H1 (cell line): Measurements from ENCODE around the gene CARD18. TPM values are rescaled to one million over a fixed set of nuclear protein-coding genes. Genes with fewer than 3 reads are reported as not detected.

ENCODE experiments used
- CTCF ChIA-PET: fragments of 300-600 bp; sonication (Branson Sonifier 250); formaldehyde crosslinking; loops from one replicate; lab custom pipeline; 2021; ENCODE audit not compliant: partially characterized antibody; lab: Charles Lee
- POLR2A ChIA-PET: fragments of 300-600 bp; sonication (Branson Sonifier 250); formaldehyde crosslinking; loops from one replicate; lab custom pipeline; 2021; ENCODE audit warnings: inconsistent platforms; ENCODE audit not compliant: partially characterized antibody; lab: Charles Lee
- DNase-seq, 2 experiments: peaks; one replicate each; pipeline versions ENCODE4 v3.0.0 to v3.0.0-alpha.2; 2010 to 2022; ENCODE audit warnings: low spot score in 2 of 2, low read depth in 1 of 2, mixed read lengths in 1 of 2
- FAIRE-seq: peaks from 2 replicates; lab custom pipeline; 2011; peaks lifted over from hg19 to GRCh38; lab: Jason Lieb, UNC
- H2AFZ ChIP-seq: 2 replicates; pipeline ENCODE4 v1.8.1; 2012; ENCODE audit warnings: low read length, inconsistent platforms
- H2AK5ac ChIP-seq: 2 replicates; pipeline ENCODE4 v1.6.1; 2013; ENCODE audit warnings: low read depth, low read length
- H2BK120ac ChIP-seq: replicated peaks from 2 replicates; pipeline ENCODE3; 2013; ENCODE audit warnings: low read depth, low read length, inconsistent platforms
- H2BK12ac ChIP-seq: 2 replicates; pipeline ENCODE4 v1.6.1; 2013; ENCODE audit warnings: low read depth, low read length
- H2BK15ac ChIP-seq: 2 replicates; pipeline ENCODE4 v1.6.1; 2013; ENCODE audit warnings: low read length
- H2BK20ac ChIP-seq: 2 replicates; pipeline ENCODE4 v1.6.1; 2013; ENCODE audit warnings: low read length
- H2BK5ac ChIP-seq: 2 replicates; pipeline ENCODE4 v1.6.1; 2013; ENCODE audit warnings: low read depth, low read length
- H3K14ac ChIP-seq: 2 replicates; pipeline ENCODE4 v1.6.1; 2013; ENCODE audit warnings: inconsistent platforms; ENCODE audit not compliant: insufficient read length
- H3K18ac ChIP-seq: 2 replicates; pipeline ENCODE4 v1.6.1; 2013; ENCODE audit warnings: low read length; ENCODE audit errors: extremely low read depth
- H3K23ac ChIP-seq: 2 replicates; pipeline ENCODE4 v1.6.1; 2013; ENCODE audit warnings: inconsistent platforms; ENCODE audit not compliant: insufficient read length
- H3K23me2 ChIP-seq: 2 replicates; pipeline ENCODE4 v1.6.1; 2013; ENCODE audit warnings: low read depth, low read length
- H3K27ac ChIP-seq: 2 replicates; pipeline ENCODE4 v1.6.1; 2011; ENCODE audit warnings: low read depth, low read length, inconsistent platforms
- H3K27me3 ChIP-seq, 4 experiments: replicated peaks in 1 of 4; 1 replicate in 1 of 4; 2 replicates in 3 of 4; pipeline versions ENCODE4 v1.6.1 to v1.8.1; 2011 to 2013; ENCODE audit warnings: low read length in 3 of 4, mild to moderate bottlenecking in 3 of 4, inconsistent platforms in 2 of 4, mixed read lengths in 2 of 4, moderate library complexity in 1 of 4; ENCODE audit not compliant: control insufficient read depth in 3 of 4, insufficient read depth in 3 of 4; ENCODE audit errors: extremely low read depth in 1 of 4
- H3K36me3 ChIP-seq, 4 experiments: 2 replicates each; pipeline versions ENCODE4 v1.6.1 to v1.8.1; 2011 to 2013; ENCODE audit warnings: mild to moderate bottlenecking in 4 of 4, low read length in 3 of 4, moderate library complexity in 2 of 4, control low read depth in 1 of 4, inconsistent platforms in 1 of 4; ENCODE audit not compliant: insufficient read depth in 4 of 4, control insufficient read depth in 2 of 4
- H3K4ac ChIP-seq: replicated peaks from 2 replicates; pipeline ENCODE3; 2013; ENCODE audit warnings: low read length, low read depth, mixed read lengths, inconsistent platforms; ENCODE audit not compliant: insufficient read length
- H3K4me1 ChIP-seq, 4 experiments: replicated peaks in 1 of 4; 1 replicate in 1 of 4; 2 replicates in 3 of 4; pipeline versions ENCODE4 v1.6.1 to v1.8.1; 2011 to 2013; ENCODE audit warnings: low read length in 3 of 4, inconsistent platforms in 2 of 4, mixed read lengths in 1 of 4; ENCODE audit not compliant: insufficient read depth in 4 of 4, control insufficient read depth in 3 of 4
- H3K4me2 ChIP-seq, 2 experiments: 2 replicates each; pipeline versions ENCODE4 v1.6.1 to v1.8.1; 2011 to 2013; ENCODE audit warnings: low read depth in 2 of 2, low read length in 2 of 2, control low read depth in 1 of 2, inconsistent platforms in 1 of 2, mild to moderate bottlenecking in 1 of 2; ENCODE audit not compliant: insufficient read depth in 1 of 2
- H3K4me3 ChIP-seq, 4 experiments: fragments of 200-600, 300-600 bp in 1 of 4; sonication (generic), shearing (Covaris generic), sonication (Bioruptor Twin) in 1 of 4; 2 replicates each; pipeline versions ENCODE4 v1.5.1 to v1.8.1; 2011 to 2016; ENCODE audit warnings: low read length in 4 of 4, low read depth in 3 of 4, control low read depth in 2 of 4, inconsistent platforms in 2 of 4, mild to moderate bottlenecking in 2 of 4, mixed read lengths in 1 of 4, moderate library complexity in 1 of 4; ENCODE audit not compliant: insufficient read depth in 2 of 4; ENCODE audit errors: extremely low read depth in 1 of 4
- H3K56ac ChIP-seq: replicated peaks from 2 replicates; pipeline ENCODE3; 2013; ENCODE audit warnings: low read depth, mild to moderate bottlenecking, mixed read lengths, low read length, inconsistent platforms; ENCODE audit not compliant: insufficient read length
- H3K79me1 ChIP-seq: 2 replicates; pipeline ENCODE4 v1.6.1; 2013; ENCODE audit warnings: low read depth, low read length, control low read depth
- H3K79me2 ChIP-seq, 2 experiments: 2 replicates each; pipeline versions ENCODE4 v1.6.1 to v1.8.1; 2012 to 2013; ENCODE audit warnings: low read length in 2 of 2, mild to moderate bottlenecking in 2 of 2, inconsistent platforms in 1 of 2; ENCODE audit not compliant: insufficient read depth in 2 of 2, control insufficient read depth in 1 of 2
- H3K9ac ChIP-seq, 4 experiments: replicated peaks in 1 of 4; 1 replicate in 1 of 4; 2 replicates in 3 of 4; pipeline versions ENCODE4 v1.6.1 to v1.8.1; 2011 to 2013; ENCODE audit warnings: low read depth in 3 of 4, low read length in 3 of 4, control low read depth in 2 of 4, mild to moderate bottlenecking in 2 of 4, moderate library complexity in 2 of 4, inconsistent platforms in 1 of 4; ENCODE audit errors: extremely low read depth in 1 of 4
- H3K9me3 ChIP-seq, 2 experiments: 2 replicates each; pipeline versions ENCODE4 v1.6.1 to v1.8.1; 2012 to 2013; ENCODE audit warnings: mild to moderate bottlenecking in 2 of 2, moderate library complexity in 2 of 2, control low read depth in 1 of 2, inconsistent platforms in 1 of 2, low read depth in 1 of 2, low read length in 1 of 2, mixed read lengths in 1 of 2; ENCODE audit not compliant: insufficient read depth in 2 of 2
- H4K20me1 ChIP-seq, 2 experiments: replicated peaks in 1 of 2; 2 replicates each; pipeline versions ENCODE3 to v1.8.1; 2011 to 2013; ENCODE audit warnings: inconsistent platforms in 2 of 2, low read length in 2 of 2, mild to moderate bottlenecking in 1 of 2; ENCODE audit not compliant: insufficient read depth in 2 of 2, control insufficient read depth in 1 of 2
- H4K5ac ChIP-seq: 2 replicates; pipeline ENCODE4 v1.6.1; 2013; ENCODE audit warnings: low read length, low read depth, mixed read lengths, inconsistent platforms; ENCODE audit not compliant: insufficient read length
- H4K8ac ChIP-seq: 2 replicates; pipeline ENCODE4 v1.8.0; 2013; ENCODE audit warnings: mild to moderate bottlenecking, moderate library complexity, low read length, inconsistent platforms; ENCODE audit not compliant: insufficient read depth; ENCODE audit errors: extremely low read depth
- H4K91ac ChIP-seq: replicated peaks from 2 replicates; pipeline ENCODE3; 2013; ENCODE audit warnings: low read length, mixed read lengths, inconsistent platforms; ENCODE audit not compliant: insufficient read length
- JUND ChIP-seq: IDR thresholded peaks from 2 replicates; pipeline ENCODE4 v1.6.1; 2011; ENCODE audit warnings: mild to moderate bottlenecking, improper control_type of control experiment, low read length
- polyA plus RNA-seq, 7 experiments: library from polyadenylated mRNA; depleted of rRNA in 3 of 7; stranded (reverse) in 5 of 7; unstranded in 2 of 7; fragments of >200 nt in 5 of 7; fragments of 200-250 nt in 2 of 7; gene quantifications; 1 replicate in 5 of 7; 2 replicates in 1 of 7; 4 replicates in 1 of 7; pipeline versions ENCODE4 v1.2.1 to v1.2.3, GENCODE V29; 2011 to 2013; ENCODE audit warnings: missing spikeins in 2 of 7, mixed read lengths in 2 of 7
- total RNA-seq: library from RNA; stranded (reverse); fragmentation: NEBNext Ultra II Directional; extraction: Animal tissue kit (Norgen Biotek cat#: 25700); gene quantifications from 2 replicates; pipeline ENCODE4 v1.2.1, GENCODE V29; 2021
- TF ChIP-seq, protein P1 (sequence below): fragments of 300-600 bp; sonication (generic); IDR thresholded peaks from 2 replicates; pipeline ENCODE4 v1.7.1; 2012; ENCODE audit warnings: low read length, moderate library complexity, mild to moderate bottlenecking, inconsistent platforms; ENCODE audit not compliant: insufficient replicate concordance

The CARD18 gene
- total and polyA plus RNA-seq, 2 of the 8 experiments (the other 6 are each of a cell fraction or from before 2014, with no cell fraction given), result not detected

DNA sequence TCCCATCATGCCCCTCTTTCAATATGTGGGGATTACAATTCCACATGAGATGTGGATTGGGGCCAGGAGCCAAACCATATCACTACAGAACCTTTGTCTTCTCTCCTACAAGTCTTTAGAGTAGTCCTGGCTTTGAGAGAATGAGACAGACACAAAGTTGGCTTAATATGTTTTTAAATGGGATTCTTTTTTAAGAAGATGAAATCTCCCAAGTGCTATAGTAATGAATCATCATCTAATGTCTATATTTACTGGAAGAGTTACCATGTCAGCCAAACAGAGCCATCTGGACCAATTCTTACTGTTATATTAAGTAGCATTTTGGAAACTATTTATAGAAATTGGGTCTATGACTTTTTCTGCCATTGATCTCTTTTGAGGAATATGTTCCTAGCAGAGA, 38.1 kb upstream of the CARD18 start:
- no peak overlapping the region for H3K27ac ChIP-seq
- ChIA-PET CTCF (no interaction called here), POLR2A (no interaction called here)
- H3K4me3 ChIP-seq, result no peak overlapping the region
- no peaks in the 10 kb centered on the region for H3K79me2 ChIP-seq
- no peak overlapping the region for H2BK20ac ChIP-seq
- no peak overlapping the region for H2AFZ ChIP-seq
- no peaks in the 10 kb centered on the region for H4K20me1 ChIP-seq
- H2BK5ac ChIP-seq, result no peak overlapping the region
- DNase-seq (no peak), FAIRE-seq (no peak)
- H4K91ac ChIP-seq, result no peak overlapping the region
- H4K8ac ChIP-seq, result no peak overlapping the region
- H3K9ac ChIP-seq, result no peak overlapping the region
- H3K18ac ChIP-seq, result no peak overlapping the region
- H3K56ac ChIP-seq, result no peak overlapping the region
- no peaks in the 10 kb centered on the region for H3K27me3 ChIP-seq
- no peak overlapping the region for H2AK5ac ChIP-seq
- no peaks in the 10 kb centered on the region for H3K4me1 ChIP-seq
- H3K36me3 ChIP-seq, result no peaks in the 10 kb centered on the region
- no peaks in the 10 kb centered on the region for H3K23me2 ChIP-seq
- H3K4me2 ChIP-seq, result no peak overlapping the region
- H2BK12ac ChIP-seq, result no peak overlapping the region
- H4K5ac ChIP-seq, result no peak overlapping the region
- H2BK120ac ChIP-seq, result no peak overlapping the region
- H3K9me3 ChIP-seq, result no peaks in the 10 kb centered on the region
- H3K4ac ChIP-seq, result no peak overlapping the region
- no peaks in the 10 kb centered on the region for H3K79me1 ChIP-seq
- no peak overlapping the region for H3K14ac ChIP-seq
- H3K23ac ChIP-seq, result no peak overlapping the region
- H2BK15ac ChIP-seq, result no peak overlapping the region
- no peak for TF ChIP-seq JUND
- TF ChIP-seq, protein P1, sequence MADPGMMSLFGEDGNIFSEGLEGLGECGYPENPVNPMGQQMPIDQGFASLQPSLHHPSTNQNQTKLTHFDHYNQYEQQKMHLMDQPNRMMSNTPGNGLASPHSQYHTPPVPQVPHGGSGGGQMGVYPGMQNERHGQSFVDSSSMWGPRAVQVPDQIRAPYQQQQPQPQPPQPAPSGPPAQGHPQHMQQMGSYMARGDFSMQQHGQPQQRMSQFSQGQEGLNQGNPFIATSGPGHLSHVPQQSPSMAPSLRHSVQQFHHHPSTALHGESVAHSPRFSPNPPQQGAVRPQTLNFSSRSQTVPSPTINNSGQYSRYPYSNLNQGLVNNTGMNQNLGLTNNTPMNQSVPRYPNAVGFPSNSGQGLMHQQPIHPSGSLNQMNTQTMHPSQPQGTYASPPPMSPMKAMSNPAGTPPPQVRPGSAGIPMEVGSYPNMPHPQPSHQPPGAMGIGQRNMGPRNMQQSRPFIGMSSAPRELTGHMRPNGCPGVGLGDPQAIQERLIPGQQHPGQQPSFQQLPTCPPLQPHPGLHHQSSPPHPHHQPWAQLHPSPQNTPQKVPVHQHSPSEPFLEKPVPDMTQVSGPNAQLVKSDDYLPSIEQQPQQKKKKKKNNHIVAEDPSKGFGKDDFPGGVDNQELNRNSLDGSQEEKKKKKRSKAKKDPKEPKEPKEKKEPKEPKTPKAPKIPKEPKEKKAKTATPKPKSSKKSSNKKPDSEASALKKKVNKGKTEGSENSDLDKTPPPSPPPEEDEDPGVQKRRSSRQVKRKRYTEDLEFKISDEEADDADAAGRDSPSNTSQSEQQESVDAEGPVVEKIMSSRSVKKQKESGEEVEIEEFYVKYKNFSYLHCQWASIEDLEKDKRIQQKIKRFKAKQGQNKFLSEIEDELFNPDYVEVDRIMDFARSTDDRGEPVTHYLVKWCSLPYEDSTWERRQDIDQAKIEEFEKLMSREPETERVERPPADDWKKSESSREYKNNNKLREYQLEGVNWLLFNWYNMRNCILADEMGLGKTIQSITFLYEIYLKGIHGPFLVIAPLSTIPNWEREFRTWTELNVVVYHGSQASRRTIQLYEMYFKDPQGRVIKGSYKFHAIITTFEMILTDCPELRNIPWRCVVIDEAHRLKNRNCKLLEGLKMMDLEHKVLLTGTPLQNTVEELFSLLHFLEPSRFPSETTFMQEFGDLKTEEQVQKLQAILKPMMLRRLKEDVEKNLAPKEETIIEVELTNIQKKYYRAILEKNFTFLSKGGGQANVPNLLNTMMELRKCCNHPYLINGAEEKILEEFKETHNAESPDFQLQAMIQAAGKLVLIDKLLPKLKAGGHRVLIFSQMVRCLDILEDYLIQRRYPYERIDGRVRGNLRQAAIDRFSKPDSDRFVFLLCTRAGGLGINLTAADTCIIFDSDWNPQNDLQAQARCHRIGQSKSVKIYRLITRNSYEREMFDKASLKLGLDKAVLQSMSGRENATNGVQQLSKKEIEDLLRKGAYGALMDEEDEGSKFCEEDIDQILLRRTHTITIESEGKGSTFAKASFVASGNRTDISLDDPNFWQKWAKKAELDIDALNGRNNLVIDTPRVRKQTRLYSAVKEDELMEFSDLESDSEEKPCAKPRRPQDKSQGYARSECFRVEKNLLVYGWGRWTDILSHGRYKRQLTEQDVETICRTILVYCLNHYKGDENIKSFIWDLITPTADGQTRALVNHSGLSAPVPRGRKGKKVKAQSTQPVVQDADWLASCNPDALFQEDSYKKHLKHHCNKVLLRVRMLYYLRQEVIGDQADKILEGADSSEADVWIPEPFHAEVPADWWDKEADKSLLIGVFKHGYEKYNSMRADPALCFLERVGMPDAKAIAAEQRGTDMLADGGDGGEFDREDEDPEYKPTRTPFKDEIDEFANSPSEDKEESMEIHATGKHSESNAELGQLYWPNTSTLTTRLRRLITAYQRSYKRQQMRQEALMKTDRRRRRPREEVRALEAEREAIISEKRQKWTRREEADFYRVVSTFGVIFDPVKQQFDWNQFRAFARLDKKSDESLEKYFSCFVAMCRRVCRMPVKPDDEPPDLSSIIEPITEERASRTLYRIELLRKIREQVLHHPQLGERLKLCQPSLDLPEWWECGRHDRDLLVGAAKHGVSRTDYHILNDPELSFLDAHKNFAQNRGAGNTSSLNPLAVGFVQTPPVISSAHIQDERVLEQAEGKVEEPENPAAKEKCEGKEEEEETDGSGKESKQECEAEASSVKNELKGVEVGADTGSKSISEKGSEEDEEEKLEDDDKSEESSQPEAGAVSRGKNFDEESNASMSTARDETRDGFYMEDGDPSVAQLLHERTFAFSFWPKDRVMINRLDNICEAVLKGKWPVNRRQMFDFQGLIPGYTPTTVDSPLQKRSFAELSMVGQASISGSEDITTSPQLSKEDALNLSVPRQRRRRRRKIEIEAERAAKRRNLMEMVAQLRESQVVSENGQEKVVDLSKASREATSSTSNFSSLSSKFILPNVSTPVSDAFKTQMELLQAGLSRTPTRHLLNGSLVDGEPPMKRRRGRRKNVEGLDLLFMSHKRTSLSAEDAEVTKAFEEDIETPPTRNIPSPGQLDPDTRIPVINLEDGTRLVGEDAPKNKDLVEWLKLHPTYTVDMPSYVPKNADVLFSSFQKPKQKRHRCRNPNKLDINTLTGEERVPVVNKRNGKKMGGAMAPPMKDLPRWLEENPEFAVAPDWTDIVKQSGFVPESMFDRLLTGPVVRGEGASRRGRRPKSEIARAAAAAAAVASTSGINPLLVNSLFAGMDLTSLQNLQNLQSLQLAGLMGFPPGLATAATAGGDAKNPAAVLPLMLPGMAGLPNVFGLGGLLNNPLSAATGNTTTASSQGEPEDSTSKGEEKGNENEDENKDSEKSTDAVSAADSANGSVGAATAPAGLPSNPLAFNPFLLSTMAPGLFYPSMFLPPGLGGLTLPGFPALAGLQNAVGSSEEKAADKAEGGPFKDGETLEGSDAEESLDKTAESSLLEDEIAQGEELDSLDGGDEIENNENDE, result no peak
